ENCODE results near the gene HAS3.

DNA sequence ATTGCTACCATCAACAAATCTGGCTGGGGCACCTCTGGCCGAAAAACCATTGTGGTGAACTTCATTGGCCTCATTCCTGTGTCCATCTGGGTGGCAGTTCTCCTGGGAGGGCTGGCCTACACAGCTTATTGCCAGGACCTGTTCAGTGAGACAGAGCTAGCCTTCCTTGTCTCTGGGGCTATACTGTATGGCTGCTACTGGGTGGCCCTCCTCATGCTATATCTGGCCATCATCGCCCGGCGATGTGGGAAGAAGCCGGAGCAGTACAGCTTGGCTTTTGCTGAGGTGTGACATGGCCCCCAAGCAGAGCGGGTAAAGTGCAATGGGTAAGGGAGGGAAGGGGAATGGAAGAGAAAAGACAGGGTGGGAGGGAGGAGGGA, 9.5 kb downstream of the HAS3 start:
- TF ChIP-seq, protein P1, sequence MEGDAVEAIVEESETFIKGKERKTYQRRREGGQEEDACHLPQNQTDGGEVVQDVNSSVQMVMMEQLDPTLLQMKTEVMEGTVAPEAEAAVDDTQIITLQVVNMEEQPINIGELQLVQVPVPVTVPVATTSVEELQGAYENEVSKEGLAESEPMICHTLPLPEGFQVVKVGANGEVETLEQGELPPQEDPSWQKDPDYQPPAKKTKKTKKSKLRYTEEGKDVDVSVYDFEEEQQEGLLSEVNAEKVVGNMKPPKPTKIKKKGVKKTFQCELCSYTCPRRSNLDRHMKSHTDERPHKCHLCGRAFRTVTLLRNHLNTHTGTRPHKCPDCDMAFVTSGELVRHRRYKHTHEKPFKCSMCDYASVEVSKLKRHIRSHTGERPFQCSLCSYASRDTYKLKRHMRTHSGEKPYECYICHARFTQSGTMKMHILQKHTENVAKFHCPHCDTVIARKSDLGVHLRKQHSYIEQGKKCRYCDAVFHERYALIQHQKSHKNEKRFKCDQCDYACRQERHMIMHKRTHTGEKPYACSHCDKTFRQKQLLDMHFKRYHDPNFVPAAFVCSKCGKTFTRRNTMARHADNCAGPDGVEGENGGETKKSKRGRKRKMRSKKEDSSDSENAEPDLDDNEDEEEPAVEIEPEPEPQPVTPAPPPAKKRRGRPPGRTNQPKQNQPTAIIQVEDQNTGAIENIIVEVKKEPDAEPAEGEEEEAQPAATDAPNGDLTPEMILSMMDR (conservative IDR thresholded peaks at IDR 0.05; ENCODE audit: low read depth, low read length): no peak
- TF ChIP-seq EZH2 (IDR thresholded peaks at IDR 0.05; ENCODE audit: low read length, unreplicated experiment) (no peak), EZH2phosphoT487 (IDR thresholded peaks at IDR 0.05; ENCODE audit: borderline replicate concordance, low read length) (no peak)

Data from PC-3 (cell line).